H1 (cell line): Measurements from ENCODE around the gene GSDME. TPM values are rescaled to one million over a fixed set of nuclear protein-coding genes. Genes with fewer than 3 reads are reported as not detected.

ENCODE experiments used
- CTCF ChIA-PET: fragments of 300-600 bp; sonication (Branson Sonifier 250); formaldehyde crosslinking; loops from one replicate; lab custom pipeline; 2021; ENCODE audit not compliant: partially characterized antibody; lab: Charles Lee
- POLR2A ChIA-PET: fragments of 300-600 bp; sonication (Branson Sonifier 250); formaldehyde crosslinking; loops from one replicate; lab custom pipeline; 2021; ENCODE audit warnings: inconsistent platforms; ENCODE audit not compliant: partially characterized antibody; lab: Charles Lee
- DNase-seq, 2 experiments: peaks; one replicate each; pipeline versions ENCODE4 v3.0.0 to v3.0.0-alpha.2; 2010 to 2022; ENCODE audit warnings: low spot score in 2 of 2, low read depth in 1 of 2, mixed read lengths in 1 of 2
- FAIRE-seq: peaks from 2 replicates; lab custom pipeline; 2011; peaks lifted over from hg19 to GRCh38; lab: Jason Lieb, UNC
- H2AFZ ChIP-seq: 2 replicates; pipeline ENCODE4 v1.8.1; 2012; ENCODE audit warnings: low read length, inconsistent platforms
- H2AK5ac ChIP-seq: 2 replicates; pipeline ENCODE4 v1.6.1; 2013; ENCODE audit warnings: low read depth, low read length
- H2BK120ac ChIP-seq: replicated peaks from 2 replicates; pipeline ENCODE3; 2013; ENCODE audit warnings: low read depth, low read length, inconsistent platforms
- H2BK12ac ChIP-seq: 2 replicates; pipeline ENCODE4 v1.6.1; 2013; ENCODE audit warnings: low read depth, low read length
- H2BK15ac ChIP-seq: 2 replicates; pipeline ENCODE4 v1.6.1; 2013; ENCODE audit warnings: low read length
- H2BK20ac ChIP-seq: 2 replicates; pipeline ENCODE4 v1.6.1; 2013; ENCODE audit warnings: low read length
- H2BK5ac ChIP-seq: 2 replicates; pipeline ENCODE4 v1.6.1; 2013; ENCODE audit warnings: low read depth, low read length
- H3K14ac ChIP-seq: 2 replicates; pipeline ENCODE4 v1.6.1; 2013; ENCODE audit warnings: inconsistent platforms; ENCODE audit not compliant: insufficient read length
- H3K18ac ChIP-seq: 2 replicates; pipeline ENCODE4 v1.6.1; 2013; ENCODE audit warnings: low read length; ENCODE audit errors: extremely low read depth
- H3K23ac ChIP-seq: 2 replicates; pipeline ENCODE4 v1.6.1; 2013; ENCODE audit warnings: inconsistent platforms; ENCODE audit not compliant: insufficient read length
- H3K23me2 ChIP-seq: 2 replicates; pipeline ENCODE4 v1.6.1; 2013; ENCODE audit warnings: low read depth, low read length
- H3K27ac ChIP-seq: 2 replicates; pipeline ENCODE4 v1.6.1; 2011; ENCODE audit warnings: low read depth, low read length, inconsistent platforms
- H3K27me3 ChIP-seq, 4 experiments: replicated peaks in 1 of 4; 1 replicate in 1 of 4; 2 replicates in 3 of 4; pipeline versions ENCODE4 v1.6.1 to v1.8.1; 2011 to 2013; ENCODE audit warnings: low read length in 3 of 4, mild to moderate bottlenecking in 3 of 4, inconsistent platforms in 2 of 4, mixed read lengths in 2 of 4, moderate library complexity in 1 of 4; ENCODE audit not compliant: control insufficient read depth in 3 of 4, insufficient read depth in 3 of 4; ENCODE audit errors: extremely low read depth in 1 of 4
- H3K36me3 ChIP-seq, 4 experiments: 2 replicates each; pipeline versions ENCODE4 v1.6.1 to v1.8.1; 2011 to 2013; ENCODE audit warnings: mild to moderate bottlenecking in 4 of 4, low read length in 3 of 4, moderate library complexity in 2 of 4, control low read depth in 1 of 4, inconsistent platforms in 1 of 4; ENCODE audit not compliant: insufficient read depth in 4 of 4, control insufficient read depth in 2 of 4
- H3K4ac ChIP-seq: replicated peaks from 2 replicates; pipeline ENCODE3; 2013; ENCODE audit warnings: low read length, low read depth, mixed read lengths, inconsistent platforms; ENCODE audit not compliant: insufficient read length
- H3K4me1 ChIP-seq, 4 experiments: replicated peaks in 1 of 4; 1 replicate in 1 of 4; 2 replicates in 3 of 4; pipeline versions ENCODE4 v1.6.1 to v1.8.1; 2011 to 2013; ENCODE audit warnings: low read length in 3 of 4, inconsistent platforms in 2 of 4, mixed read lengths in 1 of 4; ENCODE audit not compliant: insufficient read depth in 4 of 4, control insufficient read depth in 3 of 4
- H3K4me2 ChIP-seq, 2 experiments: 2 replicates each; pipeline versions ENCODE4 v1.6.1 to v1.8.1; 2011 to 2013; ENCODE audit warnings: low read depth in 2 of 2, low read length in 2 of 2, control low read depth in 1 of 2, inconsistent platforms in 1 of 2, mild to moderate bottlenecking in 1 of 2; ENCODE audit not compliant: insufficient read depth in 1 of 2
- H3K4me3 ChIP-seq, 4 experiments: fragments of 200-600, 300-600 bp in 1 of 4; sonication (generic), shearing (Covaris generic), sonication (Bioruptor Twin) in 1 of 4; 2 replicates each; pipeline versions ENCODE4 v1.5.1 to v1.8.1; 2011 to 2016; ENCODE audit warnings: low read length in 4 of 4, low read depth in 3 of 4, control low read depth in 2 of 4, inconsistent platforms in 2 of 4, mild to moderate bottlenecking in 2 of 4, mixed read lengths in 1 of 4, moderate library complexity in 1 of 4; ENCODE audit not compliant: insufficient read depth in 2 of 4; ENCODE audit errors: extremely low read depth in 1 of 4
- H3K56ac ChIP-seq: replicated peaks from 2 replicates; pipeline ENCODE3; 2013; ENCODE audit warnings: low read depth, mild to moderate bottlenecking, mixed read lengths, low read length, inconsistent platforms; ENCODE audit not compliant: insufficient read length
- H3K79me1 ChIP-seq: 2 replicates; pipeline ENCODE4 v1.6.1; 2013; ENCODE audit warnings: low read depth, low read length, control low read depth
- H3K79me2 ChIP-seq, 2 experiments: 2 replicates each; pipeline versions ENCODE4 v1.6.1 to v1.8.1; 2012 to 2013; ENCODE audit warnings: low read length in 2 of 2, mild to moderate bottlenecking in 2 of 2, inconsistent platforms in 1 of 2; ENCODE audit not compliant: insufficient read depth in 2 of 2, control insufficient read depth in 1 of 2
- H3K9ac ChIP-seq, 4 experiments: replicated peaks in 1 of 4; 1 replicate in 1 of 4; 2 replicates in 3 of 4; pipeline versions ENCODE4 v1.6.1 to v1.8.1; 2011 to 2013; ENCODE audit warnings: low read depth in 3 of 4, low read length in 3 of 4, control low read depth in 2 of 4, mild to moderate bottlenecking in 2 of 4, moderate library complexity in 2 of 4, inconsistent platforms in 1 of 4; ENCODE audit errors: extremely low read depth in 1 of 4
- H3K9me3 ChIP-seq, 2 experiments: 2 replicates each; pipeline versions ENCODE4 v1.6.1 to v1.8.1; 2012 to 2013; ENCODE audit warnings: mild to moderate bottlenecking in 2 of 2, moderate library complexity in 2 of 2, control low read depth in 1 of 2, inconsistent platforms in 1 of 2, low read depth in 1 of 2, low read length in 1 of 2, mixed read lengths in 1 of 2; ENCODE audit not compliant: insufficient read depth in 2 of 2
- H4K20me1 ChIP-seq, 2 experiments: replicated peaks in 1 of 2; 2 replicates each; pipeline versions ENCODE3 to v1.8.1; 2011 to 2013; ENCODE audit warnings: inconsistent platforms in 2 of 2, low read length in 2 of 2, mild to moderate bottlenecking in 1 of 2; ENCODE audit not compliant: insufficient read depth in 2 of 2, control insufficient read depth in 1 of 2
- H4K5ac ChIP-seq: 2 replicates; pipeline ENCODE4 v1.6.1; 2013; ENCODE audit warnings: low read length, low read depth, mixed read lengths, inconsistent platforms; ENCODE audit not compliant: insufficient read length
- H4K8ac ChIP-seq: 2 replicates; pipeline ENCODE4 v1.8.0; 2013; ENCODE audit warnings: mild to moderate bottlenecking, moderate library complexity, low read length, inconsistent platforms; ENCODE audit not compliant: insufficient read depth; ENCODE audit errors: extremely low read depth
- H4K91ac ChIP-seq: replicated peaks from 2 replicates; pipeline ENCODE3; 2013; ENCODE audit warnings: low read length, mixed read lengths, inconsistent platforms; ENCODE audit not compliant: insufficient read length
- BACH1 ChIP-seq: IDR thresholded peaks from 2 replicates; pipeline ENCODE4 v1.6.1; 2012; ENCODE audit warnings: low read length, improper control_type of control experiment
- BCL11A ChIP-seq, 2 experiments: IDR thresholded peaks; one replicate each; pipeline ENCODE4 v1.6.1; 2011; ENCODE audit warnings: low read depth in 2 of 2, low read length in 2 of 2, mild to moderate bottlenecking in 2 of 2
- CTCF ChIP-seq, 3 experiments: IDR thresholded peaks; 1 replicate in 2 of 3; 2 replicates in 1 of 3; pipeline versions ENCODE4 v1.5.1 to v1.6.1; 2011; ENCODE audit warnings: low read length in 3 of 3, mild to moderate bottlenecking in 3 of 3, inconsistent platforms in 2 of 3, low read depth in 1 of 3, moderate library complexity in 1 of 3; ENCODE audit not compliant: insufficient read depth in 1 of 3; ENCODE audit errors: control extremely low read depth in 1 of 3
- KDM4A ChIP-seq: IDR thresholded peaks from one replicate; pipeline ENCODE4 v1.7.1; 2012; ENCODE audit warnings: low read depth, mild to moderate bottlenecking, moderate library complexity, low read length, inconsistent platforms; ENCODE audit not compliant: severe bottlenecking
- RXRA ChIP-seq: IDR thresholded peaks from 2 replicates; pipeline ENCODE4 v1.6.1; 2011; ENCODE audit warnings: low read depth, mild to moderate bottlenecking, low read length, moderate library complexity; ENCODE audit not compliant: insufficient read depth
- SIX5 ChIP-seq: IDR thresholded peaks from 2 replicates; pipeline ENCODE4 v1.6.1; 2011; ENCODE audit warnings: mild to moderate bottlenecking, low read depth, low read length
- TEAD4 ChIP-seq: IDR thresholded peaks from 2 replicates; pipeline ENCODE4 v1.6.1; 2012; ENCODE audit warnings: low read depth, low read length, inconsistent platforms, mixed read lengths
- WGBS, 2 experiments: shearing (Covaris generic) in 1 of 2; methylation state at CpG; one replicate each; pipeline versions ENCODE4 v1.1.6 to v1.1.7; 2013 to 2015; ENCODE audit warnings: low lambda C conversion rate in 2 of 2, mixed read lengths in 2 of 2, inconsistent platforms in 1 of 2, low coverage in 1 of 2, missing lambda C conversion rate in 1 of 2; ENCODE audit not compliant: insufficient replicate concordance in 2 of 2, insufficient coverage in 1 of 2, insufficient read length in 1 of 2; ENCODE audit errors: extremely low coverage in 1 of 2, missing lambda C conversion rate in 1 of 2; 5-methylcytosine and 5-hydroxymethylcytosine counted together
- polyA plus RNA-seq, 7 experiments: library from polyadenylated mRNA; depleted of rRNA in 3 of 7; stranded (reverse) in 5 of 7; unstranded in 2 of 7; fragments of >200 nt in 5 of 7; fragments of 200-250 nt in 2 of 7; gene quantifications; 1 replicate in 5 of 7; 2 replicates in 1 of 7; 4 replicates in 1 of 7; pipeline versions ENCODE4 v1.2.1 to v1.2.3, GENCODE V29; 2011 to 2013; ENCODE audit warnings: missing spikeins in 2 of 7, mixed read lengths in 2 of 7
- total RNA-seq: library from RNA; stranded (reverse); fragmentation: NEBNext Ultra II Directional; extraction: Animal tissue kit (Norgen Biotek cat#: 25700); gene quantifications from 2 replicates; pipeline ENCODE4 v1.2.1, GENCODE V29; 2021
- TF ChIP-seq, protein P1 (sequence below): IDR thresholded peaks from 2 replicates; pipeline ENCODE4 v1.6.1; 2012; ENCODE audit warnings: inconsistent platforms
- TF ChIP-seq, protein P2 (sequence below): IDR thresholded peaks from 2 replicates; pipeline ENCODE4 v1.6.1; 2012; ENCODE audit warnings: inconsistent platforms

Gene GSDME
- total and polyA plus RNA-seq, 2 of the 8 experiments (the other 6 are each of a cell fraction or from before 2014, with no cell fraction given), result 5.4 to 7.6 TPM

- no peaks in the 10 kb centered on the region for H3K79me2 ChIP-seq
- 74% methylated on average over 3 of the region's 3 CpGs; no CpG with 5 or more reads in 1 of the 2 experiments for WGBS, 2 experiments
- CTCF ChIA-PET, result interaction anchor here (0.7 to 2.3 kb wide), 10 partner anchors 10 to 991 kb away, joined by 3 to 6 read pairs (median 4); no protein-coding TSS in a partner anchor
These were observed 5.0 kb downstream of the GSDME start for GRCh38 chr7:24752073-24752800.

More at GRCh38 chr7:24752073-24752800, 5.0 kb downstream of the GSDME start:
- no peak overlapping the region for H2BK5ac ChIP-seq
- no peak overlapping the region for H3K4ac ChIP-seq
- no peak overlapping the region for H3K14ac ChIP-seq
- H3K79me1 ChIP-seq, result no peaks in the 10 kb centered on the region
- H2BK20ac ChIP-seq, result peak overlapping the region; percentile 66; the same call in 1 of the 2 replicates
- no peaks in the 10 kb centered on the region for H3K36me3 ChIP-seq
- no peak overlapping the region for H4K91ac ChIP-seq
- H3K9ac ChIP-seq, result no peak overlapping the region
- H2BK15ac ChIP-seq, result no peak overlapping the region
- POLR2A ChIA-PET, result interaction anchor here (1.0 to 2.0 kb wide), 3 partner anchors 10 to 51 kb away, joined by 3 to 7 read pairs (median 3); no protein-coding TSS in a partner anchor
- FAIRE-seq (no peak), DNase-seq (no peak)
- H4K20me1 ChIP-seq, result no peaks in the 10 kb centered on the region
- no peak overlapping the region for H3K4me3 ChIP-seq
- peaks cover 3 to 25% (median 15%) of the 10 kb centered on the region in 4 experiments for H3K27me3 ChIP-seq
- H3K9me3 ChIP-seq, result no peaks in the 10 kb centered on the region
- no peak overlapping the region for H2BK120ac ChIP-seq
- H3K27ac ChIP-seq, result no peak overlapping the region
- H3K18ac ChIP-seq, result no peak overlapping the region
- peaks cover 0 to 5% (median 3%) of the 10 kb centered on the region in 4 experiments; a peak in 4 of 7 replicates for H3K4me1 ChIP-seq
- no peak overlapping the region for H2AK5ac ChIP-seq
- H2BK12ac ChIP-seq, result no peak overlapping the region
- H3K23me2 ChIP-seq, result peaks cover 6% of the 10 kb centered on the region; the same call in 1 of the 2 replicates
- no peak overlapping the region for H2AFZ ChIP-seq
- H3K23ac ChIP-seq, result no peak overlapping the region
- TF ChIP-seq, protein P1, sequence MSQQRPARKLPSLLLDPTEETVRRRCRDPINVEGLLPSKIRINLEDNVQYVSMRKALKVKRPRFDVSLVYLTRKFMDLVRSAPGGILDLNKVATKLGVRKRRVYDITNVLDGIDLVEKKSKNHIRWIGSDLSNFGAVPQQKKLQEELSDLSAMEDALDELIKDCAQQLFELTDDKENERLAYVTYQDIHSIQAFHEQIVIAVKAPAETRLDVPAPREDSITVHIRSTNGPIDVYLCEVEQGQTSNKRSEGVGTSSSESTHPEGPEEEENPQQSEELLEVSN, result no peak
- TF ChIP-seq BCL11A (IDR thresholded peaks at IDR 0.05; ENCODE audit: low read depth in 2 of 2, low read length in 2 of 2) (no peak), RXRA (no peak), CTCF (IDR thresholded peaks at IDR 0.05; ENCODE audit: control extremely low read depth in 1 of 3, insufficient read depth in 1 of 3, low read depth in 1 of 3, low read length in 3 of 3) (no peak), BACH1 (no peak), KDM4A (no peak), SIX5 (no peak), TEAD4 (no peak)
- TF ChIP-seq, protein P2, sequence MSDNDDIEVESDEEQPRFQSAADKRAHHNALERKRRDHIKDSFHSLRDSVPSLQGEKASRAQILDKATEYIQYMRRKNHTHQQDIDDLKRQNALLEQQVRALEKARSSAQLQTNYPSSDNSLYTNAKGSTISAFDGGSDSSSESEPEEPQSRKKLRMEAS, result no peak
- H4K8ac ChIP-seq, result no peak overlapping the region
- H3K4me2 ChIP-seq, result no peak overlapping the region
- no peak overlapping the region for H3K56ac ChIP-seq
- H4K5ac ChIP-seq, result no peak overlapping the region
